ENCODE measurements around the gene REPS2.

DNA sequence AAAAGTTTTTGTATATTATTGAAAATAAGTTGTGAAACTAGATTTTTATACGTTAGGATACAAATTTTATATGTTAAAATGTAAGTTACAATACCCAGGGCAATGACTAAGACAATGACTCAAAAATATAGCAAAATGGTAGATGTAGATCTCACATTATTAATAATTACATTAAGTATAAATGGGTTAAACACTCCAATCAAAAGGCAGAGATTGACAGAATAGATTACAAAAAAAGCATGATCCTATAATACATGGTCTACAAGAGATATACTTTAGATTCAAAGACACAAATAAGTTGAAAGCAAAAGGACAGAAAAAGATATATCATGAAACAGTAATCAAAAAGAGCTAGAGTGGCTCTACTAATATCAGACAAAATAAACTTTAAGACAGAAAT, 217.6 kb downstream of the REPS2 start:
- TF ChIP-seq GATA2 (IDR thresholded peaks at IDR 0.05; ENCODE audit: low read depth, low read length) = no peak
- no peak for TF ChIP-seq GATA3 (IDR thresholded peaks at IDR 0.05; ENCODE audit: low read depth, low read length)

Measured in SH-SY5Y (cell line).